ENCODE measurements around the gene EEF2K. TPM values are rescaled to one million over a fixed set of nuclear protein-coding genes. Genes with fewer than 3 reads are reported as not detected.

EEF2K gene
- total RNA-seq, 1 experiment from 2014 or later = 15.9 TPM

DNA sequence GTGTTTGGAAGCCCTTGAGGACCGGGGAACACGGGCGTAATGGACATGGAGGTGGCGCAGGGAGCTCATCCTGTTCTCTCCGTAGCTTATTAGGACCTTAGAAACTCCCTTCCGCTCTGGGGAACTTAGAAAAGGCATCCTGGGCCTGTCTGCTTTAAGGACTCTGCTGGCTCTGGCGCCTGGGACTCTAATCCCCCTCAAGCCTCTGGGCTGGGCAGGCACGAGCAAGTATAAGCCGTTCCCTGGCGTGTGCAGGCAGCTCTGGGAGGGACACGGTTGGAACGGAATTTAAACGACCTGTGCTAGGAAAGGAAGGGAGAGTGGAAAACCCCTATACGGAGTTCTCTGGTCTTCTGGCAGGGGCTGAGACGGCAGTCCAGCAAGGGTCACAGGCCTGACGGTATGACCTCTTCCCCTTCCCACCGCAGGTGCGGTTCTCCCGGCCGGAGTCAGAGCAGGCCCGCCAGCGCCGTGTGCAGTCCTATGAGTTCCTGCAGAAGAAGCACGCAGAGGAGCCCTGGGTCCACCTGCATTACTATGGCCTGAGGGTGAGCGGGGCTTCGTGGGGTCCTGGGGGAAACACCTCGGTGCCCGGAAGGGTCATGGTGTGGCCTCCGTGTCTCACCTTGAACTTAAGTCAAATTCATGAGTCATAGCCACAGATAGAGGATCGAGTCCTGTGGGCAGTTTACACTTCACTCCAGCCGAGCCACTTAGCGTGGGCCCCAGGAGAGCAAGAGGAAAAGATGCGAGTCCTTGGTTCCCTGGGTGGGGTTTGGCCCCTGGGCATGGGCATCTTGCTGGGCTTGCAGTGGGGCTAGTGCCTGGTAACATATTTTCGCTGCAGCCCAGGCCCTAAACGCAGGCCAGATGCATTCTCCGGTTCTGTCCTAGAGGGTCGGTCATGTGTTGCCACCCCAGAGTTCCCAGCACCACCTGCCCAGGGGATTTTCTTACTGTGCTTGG is 108.9 kb downstream of the EEF2K start:
- Mint-ChIP-seq H3K36me3 (ENCODE audit: insufficient read depth, unreplicated experiment) (peaks cover 78% of the 10 kb centered on the region), H3K27me3 (ENCODE audit: insufficient read depth, unreplicated experiment) (no peaks in the 10 kb centered on the region), H3K4me1 (ENCODE audit: insufficient read depth, unreplicated experiment) (no peaks in the 10 kb centered on the region), H3K4me3 (ENCODE audit: unreplicated experiment) (no peak overlapping the region), H3K9me3 (ENCODE audit: unreplicated experiment) (no peaks in the 10 kb centered on the region), H3K27ac (ENCODE audit: low read depth, unreplicated experiment) (no peak overlapping the region)
- ChIA-PET CTCF (interaction anchor here (0.7 kb wide), 1 partner anchor 12 kb away, joined by 3 read pairs; no protein-coding TSS in a partner anchor), POLR2A (interaction anchor here (0.5 to 0.6 kb wide), 3 partner anchors 22 to 1127 kb away, joined by 3 to 4 read pairs (median 4); no protein-coding TSS in a partner anchor)
- intact Hi-C loops (cut with micrococcal nuclease) = no loop called here
- no TSS peak for BruUV-seq (replicated peaks)
- no peak for DNase-seq (ENCODE audit: unreplicated experiment)
- TF ChIP-seq, protein P1, sequence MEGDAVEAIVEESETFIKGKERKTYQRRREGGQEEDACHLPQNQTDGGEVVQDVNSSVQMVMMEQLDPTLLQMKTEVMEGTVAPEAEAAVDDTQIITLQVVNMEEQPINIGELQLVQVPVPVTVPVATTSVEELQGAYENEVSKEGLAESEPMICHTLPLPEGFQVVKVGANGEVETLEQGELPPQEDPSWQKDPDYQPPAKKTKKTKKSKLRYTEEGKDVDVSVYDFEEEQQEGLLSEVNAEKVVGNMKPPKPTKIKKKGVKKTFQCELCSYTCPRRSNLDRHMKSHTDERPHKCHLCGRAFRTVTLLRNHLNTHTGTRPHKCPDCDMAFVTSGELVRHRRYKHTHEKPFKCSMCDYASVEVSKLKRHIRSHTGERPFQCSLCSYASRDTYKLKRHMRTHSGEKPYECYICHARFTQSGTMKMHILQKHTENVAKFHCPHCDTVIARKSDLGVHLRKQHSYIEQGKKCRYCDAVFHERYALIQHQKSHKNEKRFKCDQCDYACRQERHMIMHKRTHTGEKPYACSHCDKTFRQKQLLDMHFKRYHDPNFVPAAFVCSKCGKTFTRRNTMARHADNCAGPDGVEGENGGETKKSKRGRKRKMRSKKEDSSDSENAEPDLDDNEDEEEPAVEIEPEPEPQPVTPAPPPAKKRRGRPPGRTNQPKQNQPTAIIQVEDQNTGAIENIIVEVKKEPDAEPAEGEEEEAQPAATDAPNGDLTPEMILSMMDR (IDR thresholded peaks at IDR 0.05; ENCODE audit: unreplicated experiment) = no peak

GRCh38 chr16:22315979-22316378 is 109.9 kb downstream of the EEF2K start:
- Mint-ChIP-seq H3K27ac (ENCODE audit: low read depth, unreplicated experiment) (no peak overlapping the region), H3K4me3 (ENCODE audit: unreplicated experiment) (no peak overlapping the region), H3K36me3 (ENCODE audit: insufficient read depth, unreplicated experiment) (peaks cover 86% of the 10 kb centered on the region), H3K27me3 (ENCODE audit: insufficient read depth, unreplicated experiment) (no peaks in the 10 kb centered on the region), H3K9me3 (ENCODE audit: unreplicated experiment) (no peaks in the 10 kb centered on the region), H3K4me1 (ENCODE audit: insufficient read depth, unreplicated experiment) (no peaks in the 10 kb centered on the region)
- POLR2A ChIA-PET = interaction anchor here (0.6 kb wide), 1 partner anchor 1128 kb away, joined by 4 read pairs; no protein-coding TSS in a partner anchor
- DNase-seq (ENCODE audit: unreplicated experiment) = no peak
- TF ChIP-seq, protein P1 (IDR thresholded peaks at IDR 0.05; ENCODE audit: unreplicated experiment) = no peak
- CTCF ChIA-PET = no interaction called here
- intact Hi-C loops (cut with micrococcal nuclease) = no loop called here
- no TSS peak for BruUV-seq (replicated peaks)

- no TSS peak for BruUV-seq (replicated peaks)
- no peaks in the 10 kb centered on the region for H3K27me3 Mint-ChIP-seq (ENCODE audit: insufficient read depth, unreplicated experiment)
- no peaks in the 10 kb centered on the region for H3K4me1 Mint-ChIP-seq (ENCODE audit: insufficient read depth, unreplicated experiment)
- no peak overlapping the region for H3K4me3 Mint-ChIP-seq (ENCODE audit: unreplicated experiment)
- no peak overlapping the region for H3K27ac Mint-ChIP-seq (ENCODE audit: low read depth, unreplicated experiment)
- TF ChIP-seq, protein P1 (IDR thresholded peaks at IDR 0.05; ENCODE audit: unreplicated experiment) = no peak
- H3K36me3 Mint-ChIP-seq (ENCODE audit: insufficient read depth, unreplicated experiment) = peaks cover 86% of the 10 kb centered on the region
- intact Hi-C loops (cut with micrococcal nuclease) = no loop called here
- H3K9me3 Mint-ChIP-seq (ENCODE audit: unreplicated experiment) = no peaks in the 10 kb centered on the region
- ChIA-PET CTCF (no interaction called here), POLR2A (interaction anchor here (0.7 kb wide), 1 partner anchor 16 kb away, joined by 5 read pairs; no protein-coding TSS in a partner anchor)
- no peak for DNase-seq (ENCODE audit: unreplicated experiment)
Measured at GRCh38 chr16:22316411-22316811, 110.3 kb downstream of the EEF2K start.

DNA sequence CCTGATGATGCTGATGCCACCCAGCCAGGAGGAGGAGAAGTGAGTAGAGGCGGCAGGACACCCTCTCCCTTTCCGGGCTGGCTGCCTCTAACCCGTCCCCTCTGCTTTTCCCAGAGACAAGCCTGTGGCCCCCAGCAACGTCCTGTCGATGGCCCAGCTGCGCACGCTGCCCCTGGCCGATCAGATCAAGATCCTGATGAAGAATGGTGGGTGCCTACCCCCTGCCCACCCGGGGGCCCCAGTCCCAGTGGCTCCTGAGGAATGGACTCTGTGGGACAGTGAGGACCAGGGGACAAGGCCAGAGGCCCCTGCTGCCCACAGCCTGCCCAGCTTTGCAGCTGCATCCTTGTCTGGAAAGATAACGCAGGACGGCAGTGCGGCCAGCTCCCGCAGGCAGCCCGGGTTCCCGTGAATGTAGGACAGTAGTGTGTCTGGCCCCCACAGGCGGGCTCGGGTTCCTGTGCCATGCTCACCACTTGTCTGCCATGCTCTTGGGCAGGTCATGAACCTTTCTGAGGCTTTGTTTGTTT is 111.0 kb downstream of the EEF2K start:
- Mint-ChIP-seq H3K9me3 (ENCODE audit: unreplicated experiment) (no peaks in the 10 kb centered on the region), H3K27ac (ENCODE audit: low read depth, unreplicated experiment) (no peak overlapping the region), H3K36me3 (ENCODE audit: insufficient read depth, unreplicated experiment) (peaks cover 87% of the 10 kb centered on the region), H3K4me1 (ENCODE audit: insufficient read depth, unreplicated experiment) (no peaks in the 10 kb centered on the region), H3K4me3 (ENCODE audit: unreplicated experiment) (no peak overlapping the region), H3K27me3 (ENCODE audit: insufficient read depth, unreplicated experiment) (no peaks in the 10 kb centered on the region)
- DNase-seq (ENCODE audit: unreplicated experiment) = no peak
- BruUV-seq (replicated peaks) = no TSS peak
- intact Hi-C loops (cut with micrococcal nuclease) = no loop called here
- CTCF ChIA-PET = interaction anchor here (0.6 kb wide), 1 partner anchor 1189 kb away, joined by 3 read pairs; no protein-coding TSS in a partner anchor
- TF ChIP-seq, protein P1 (IDR thresholded peaks at IDR 0.05; ENCODE audit: unreplicated experiment) = no peak
- POLR2A ChIA-PET = interaction anchor here (0.7 kb wide), 1 partner anchor 16 kb away, joined by 5 read pairs; no protein-coding TSS in a partner anchor

Measured in MCF 10A (cell line).